Stimulated activated CD8-positive, alpha-beta memory T cell treated with anti-CD3 and anti-CD28 coated beads, Interleukin-15, amount 100 ng/mL, for 1 hour (primary cell): ENCODE results near the gene FAF1.

Source experiments
- DNase-seq: peaks from one replicate; pipeline ENCODE4 v3.0.0-alpha.2; 2020; ENCODE audit warnings: low read depth

Gene FAF1

DNA sequence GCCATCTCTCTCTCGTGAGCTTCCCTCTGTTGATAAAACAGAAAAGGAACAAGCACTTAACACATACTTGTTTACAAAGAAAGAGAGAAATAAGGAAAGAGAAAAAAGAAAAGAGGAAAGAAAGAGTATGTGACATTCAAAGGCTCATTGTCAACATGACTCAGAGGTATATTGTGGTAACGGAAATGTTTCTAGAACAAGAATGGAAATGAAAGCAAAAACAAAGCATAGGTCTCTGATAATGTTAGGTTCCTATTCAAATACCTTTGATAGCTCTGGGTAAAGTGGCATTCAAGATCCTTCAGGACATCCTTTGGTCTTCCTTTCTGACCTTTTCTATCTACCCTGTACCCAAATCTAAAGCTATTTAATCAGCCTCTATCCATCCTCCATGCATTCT, 469.4 kb downstream of the FAF1 start:
- no peak for DNase-seq

GRCh38 chr1:50488876-50489275, 471.2 kb downstream of the FAF1 start:
- DNase-seq: no peak

DNA sequence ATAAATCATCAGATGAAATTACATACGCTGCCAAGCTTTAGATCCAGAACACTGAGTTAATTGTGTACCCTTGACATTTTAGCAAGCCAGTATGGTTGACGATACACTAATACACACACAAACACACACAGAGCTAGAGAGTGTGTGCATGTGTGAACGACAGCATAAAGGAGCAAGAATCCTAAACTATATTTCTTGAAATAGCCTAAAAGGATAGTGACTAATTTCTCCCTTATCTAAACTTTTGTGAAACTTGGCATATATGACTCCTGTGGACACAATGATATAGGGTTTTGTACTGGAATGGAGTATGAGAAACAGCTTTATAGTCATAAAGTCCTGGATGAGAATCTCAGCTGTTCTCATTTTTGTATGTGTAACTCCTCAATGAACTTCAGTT, 471.7 kb downstream of the FAF1 start:
- DNase-seq: no peak

DNA sequence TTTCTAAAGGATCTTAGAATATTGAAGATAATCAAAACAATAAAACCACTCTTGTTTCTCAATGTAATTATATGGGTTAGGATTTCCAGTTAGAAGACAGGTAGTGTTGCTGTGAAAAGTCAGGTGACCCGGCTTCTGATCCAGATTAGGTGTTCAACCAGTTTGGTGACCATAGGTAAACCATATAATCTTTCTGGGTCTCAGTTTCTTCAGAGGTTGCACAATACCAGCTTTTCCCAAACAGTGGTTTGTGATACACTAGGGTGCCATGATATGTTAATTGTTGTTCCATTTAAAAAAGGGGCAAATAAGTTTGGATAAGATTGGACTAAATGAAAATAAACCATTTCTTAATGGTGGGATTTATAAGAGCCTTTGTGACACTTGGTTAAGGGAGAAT, 472.3 kb downstream of the FAF1 start:
- DNase-seq: no peak

- DNase-seq: no peak
Measured at GRCh38 chr1:50481142-50481736, 478.8 kb downstream of the FAF1 start.

DNA sequence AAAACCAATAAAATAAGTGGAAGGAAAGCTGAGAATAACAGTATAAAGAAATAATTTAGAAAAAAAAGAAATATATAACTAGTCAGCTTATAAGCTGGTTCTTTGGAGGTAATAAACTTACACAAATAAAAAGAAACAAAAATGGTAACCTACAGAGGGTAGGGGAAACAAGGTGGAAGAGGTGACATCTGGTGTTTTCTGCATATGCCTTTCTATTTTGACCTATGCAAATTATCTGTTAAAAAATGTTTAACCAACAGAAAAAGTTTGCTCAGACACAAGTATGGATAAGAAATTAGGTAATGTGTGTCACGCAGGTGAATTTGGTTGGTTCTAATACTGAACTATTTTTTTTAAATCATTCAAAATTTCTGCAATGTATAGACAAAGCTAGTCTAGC, 483.3 kb downstream of the FAF1 start:
- DNase-seq: no peak

- no peak for DNase-seq
Measured at GRCh38 chr1:50474859-50475809, 484.9 kb downstream of the FAF1 start.

- DNase-seq: no peak
Measured at GRCh38 chr1:50473513-50473912, 486.6 kb downstream of the FAF1 start.

DNA sequence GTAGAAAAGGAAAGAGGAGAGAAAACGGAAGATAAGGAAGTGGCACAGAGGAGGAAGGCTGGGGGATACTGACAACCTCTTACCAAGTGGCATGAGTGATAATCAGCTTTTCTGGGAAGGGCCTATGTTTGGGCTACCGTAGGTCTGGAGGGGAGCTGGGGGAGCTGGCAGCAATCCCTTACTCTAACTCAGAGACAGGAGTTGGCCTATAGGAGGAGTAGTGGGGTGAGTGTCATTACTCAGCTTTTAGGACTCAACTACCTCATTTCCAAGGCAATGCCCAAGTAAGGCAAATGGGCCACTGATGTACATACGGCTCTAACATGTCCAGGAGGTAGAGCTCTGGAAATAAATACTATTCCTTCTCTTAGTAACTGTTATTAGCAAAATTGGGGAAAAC, 488.1 kb downstream of the FAF1 start:
- DNase-seq: no peak

DNA sequence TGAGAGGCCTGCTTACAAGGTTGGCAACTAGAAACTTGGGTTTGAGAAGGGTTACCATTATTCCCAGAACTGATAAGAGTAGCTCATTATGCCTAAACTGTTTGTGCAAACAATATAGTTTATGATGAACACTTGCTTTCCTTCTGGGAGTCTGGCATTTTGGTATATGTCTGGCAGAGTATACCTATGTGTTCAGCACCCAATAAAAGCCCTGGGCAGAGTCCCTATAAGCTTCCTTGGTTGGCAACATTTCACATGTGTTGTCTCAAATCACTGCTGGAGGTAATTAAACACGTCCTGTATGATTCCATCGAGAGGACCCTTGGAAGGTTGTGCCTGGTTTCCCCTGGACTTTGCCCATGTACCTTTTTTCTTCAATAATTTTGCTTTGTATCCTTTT, 497.1 kb downstream of the FAF1 start:
- no peak for DNase-seq

- DNase-seq: no peak
Measured at GRCh38 chr1:50458507-50458906, 501.6 kb downstream of the FAF1 start.

- no peak for DNase-seq
Measured at GRCh38 chr1:50454911-50455310, 505.2 kb downstream of the FAF1 start.

DNA sequence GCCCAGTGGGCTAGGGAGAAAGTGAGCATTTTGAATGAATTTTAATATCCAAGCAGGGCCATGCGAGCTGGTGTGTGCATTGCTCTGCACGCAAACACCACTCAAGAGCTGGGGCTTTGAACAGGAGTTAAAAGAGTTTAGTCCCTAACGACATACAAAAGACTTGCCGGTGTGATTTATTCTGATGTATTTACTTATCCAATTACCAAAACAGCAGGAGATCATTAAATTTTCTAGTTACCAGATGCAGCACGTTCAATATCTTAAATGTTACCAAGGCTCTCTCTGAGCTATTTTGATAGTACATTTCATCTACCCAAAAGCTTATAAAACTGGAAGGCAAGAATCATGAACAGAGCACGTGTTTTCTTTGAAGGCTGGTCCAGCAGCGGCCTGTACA, 506.8 kb downstream of the FAF1 start:
- DNase-seq: no peak

DNA sequence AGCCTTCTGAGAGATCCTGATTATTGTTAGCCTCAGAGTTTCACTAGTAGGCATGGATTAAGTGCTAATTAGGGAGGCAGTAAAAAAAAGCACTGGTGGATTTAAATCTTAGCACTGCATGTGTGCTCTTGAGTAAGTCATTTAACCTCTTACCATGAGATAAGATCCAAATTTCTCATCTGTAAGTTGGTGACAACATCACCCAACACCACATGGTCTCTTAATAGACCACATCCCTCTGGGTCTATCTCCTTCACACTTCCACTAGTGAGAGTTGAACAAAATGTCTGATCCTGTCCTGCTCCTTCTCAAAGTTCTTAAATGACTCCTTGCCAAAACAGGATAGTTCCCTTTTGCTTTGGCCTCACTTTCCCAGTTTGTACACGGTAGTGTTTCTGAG, 507.4 kb downstream of the FAF1 start:
- DNase-seq: no peak

DNA sequence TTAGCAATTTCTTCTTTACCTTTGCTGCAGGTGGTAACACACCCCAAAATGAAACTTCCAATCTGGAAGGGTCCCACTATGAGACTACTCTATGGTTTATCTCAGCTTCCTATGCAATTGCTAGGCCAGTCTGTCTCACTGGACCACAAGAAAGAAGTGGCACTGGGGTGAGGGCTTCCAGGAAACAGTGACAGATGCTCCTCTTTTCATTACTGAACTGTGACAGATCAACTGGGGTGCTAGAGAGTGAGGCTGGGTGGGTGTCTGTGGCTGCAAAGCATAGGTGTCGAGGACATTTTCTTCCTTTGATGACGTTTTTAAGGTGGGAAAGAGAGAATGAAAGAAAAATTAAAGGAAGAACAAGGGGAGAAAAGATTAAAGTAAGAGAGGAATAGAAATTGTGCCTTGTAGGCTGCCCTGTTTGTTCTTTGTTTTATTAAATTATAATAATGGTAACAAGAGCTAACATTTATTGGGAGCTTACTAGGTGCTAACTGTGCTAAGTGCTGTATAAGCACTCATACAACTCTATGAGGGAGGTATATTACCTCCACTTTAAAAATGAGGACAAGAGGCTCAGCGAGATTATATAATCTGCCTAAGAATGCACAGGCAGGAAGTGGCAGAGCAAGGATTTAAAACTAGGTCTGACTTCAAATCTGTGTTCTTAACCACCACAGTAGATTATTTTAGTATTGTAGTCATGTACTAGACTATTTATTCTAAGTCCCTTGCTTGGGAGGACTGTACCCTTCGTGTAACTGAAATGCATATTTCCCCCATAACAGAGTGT, 509.0 kb downstream of the FAF1 start:
- DNase-seq: no peak

- no peak for DNase-seq
Measured at GRCh38 chr1:50447961-50448360, 512.1 kb downstream of the FAF1 start.

GRCh38 chr1:50441183-50441582, 518.9 kb downstream of the FAF1 start:
- DNase-seq: no peak

GRCh38 chr1:50438945-50439344, 521.1 kb downstream of the FAF1 start:
- DNase-seq: no peak

- no peak for DNase-seq
Measured at GRCh38 chr1:50436489-50436888, 523.6 kb downstream of the FAF1 start.

DNA sequence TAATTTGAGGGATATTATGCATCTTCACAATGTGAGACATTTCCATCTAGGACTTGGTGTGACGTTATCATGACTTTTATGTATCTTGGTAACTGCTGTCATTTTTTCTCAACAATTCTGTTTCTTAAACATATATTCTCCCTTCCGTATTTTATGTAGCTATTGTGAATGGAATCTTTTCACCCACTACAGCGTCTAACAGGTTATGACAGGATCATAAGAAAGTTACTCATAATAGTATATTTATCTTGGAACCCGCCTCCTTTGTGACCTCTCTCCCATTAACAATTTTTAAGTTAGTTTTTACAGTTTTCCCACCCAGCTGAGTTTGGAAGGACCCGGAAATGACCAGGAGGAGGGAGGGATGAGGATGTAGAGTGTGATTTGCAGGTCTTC, 530.1 kb downstream of the FAF1 start:
- no peak for DNase-seq

- DNase-seq: no peak
Measured at GRCh38 chr1:50427818-50428779, 532.0 kb downstream of the FAF1 start.
